ENCODE measurements around the gene RRP7A.
"Not testable (repeated sequence)": the region's sequence is repeated elsewhere in the genome, so short reads cannot be mapped to it uniquely, and the experiment has no call there.

The RRP7A gene

DNA sequence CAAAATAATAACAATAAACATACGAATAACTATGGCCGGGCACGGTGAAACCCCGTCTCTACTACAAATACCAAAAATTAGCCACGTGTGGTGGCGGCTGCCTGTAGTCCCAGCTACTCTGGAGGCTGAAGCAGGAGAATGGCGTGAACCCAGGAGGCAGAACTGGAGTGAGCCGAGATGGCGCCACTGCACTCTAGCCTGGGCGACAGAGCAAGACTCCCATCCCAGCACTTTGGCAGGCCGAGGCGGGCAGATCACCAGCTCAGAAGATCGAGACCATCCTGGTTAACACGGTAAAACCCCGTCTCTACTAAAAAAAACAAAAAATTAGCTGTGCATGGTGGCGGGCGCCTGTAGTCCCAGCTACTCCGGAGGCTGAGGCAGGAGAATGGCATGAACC is 17.0 kb upstream of the RRP7A start:
- FAIRE-seq; DNase-seq (ENCODE audit: extremely low spot score, insufficient read length, low read depth): not testable (repeated sequence)

DNA sequence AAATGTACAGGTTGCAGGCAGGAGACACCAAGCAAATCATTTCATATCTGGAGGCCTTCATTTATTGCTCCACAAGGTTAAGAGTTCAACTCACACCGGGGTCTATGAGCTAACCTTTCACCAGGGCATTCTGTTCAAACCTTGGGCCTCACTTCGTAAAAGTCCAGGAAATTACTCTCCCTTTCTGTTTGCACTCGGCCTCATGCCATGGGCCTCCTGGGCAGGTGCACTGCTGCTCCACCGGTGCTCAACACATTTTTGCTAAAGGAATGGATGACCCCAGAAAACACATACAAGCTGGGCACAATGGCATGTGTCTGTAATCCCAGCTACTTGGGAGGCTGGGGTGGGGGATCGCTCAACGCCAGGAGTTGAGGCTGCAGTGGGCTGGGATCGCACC is 16.6 kb upstream of the RRP7A start:
- FAIRE-seq (no peak), DNase-seq (ENCODE audit: extremely low spot score, insufficient read length, low read depth) (no peak)

DNA sequence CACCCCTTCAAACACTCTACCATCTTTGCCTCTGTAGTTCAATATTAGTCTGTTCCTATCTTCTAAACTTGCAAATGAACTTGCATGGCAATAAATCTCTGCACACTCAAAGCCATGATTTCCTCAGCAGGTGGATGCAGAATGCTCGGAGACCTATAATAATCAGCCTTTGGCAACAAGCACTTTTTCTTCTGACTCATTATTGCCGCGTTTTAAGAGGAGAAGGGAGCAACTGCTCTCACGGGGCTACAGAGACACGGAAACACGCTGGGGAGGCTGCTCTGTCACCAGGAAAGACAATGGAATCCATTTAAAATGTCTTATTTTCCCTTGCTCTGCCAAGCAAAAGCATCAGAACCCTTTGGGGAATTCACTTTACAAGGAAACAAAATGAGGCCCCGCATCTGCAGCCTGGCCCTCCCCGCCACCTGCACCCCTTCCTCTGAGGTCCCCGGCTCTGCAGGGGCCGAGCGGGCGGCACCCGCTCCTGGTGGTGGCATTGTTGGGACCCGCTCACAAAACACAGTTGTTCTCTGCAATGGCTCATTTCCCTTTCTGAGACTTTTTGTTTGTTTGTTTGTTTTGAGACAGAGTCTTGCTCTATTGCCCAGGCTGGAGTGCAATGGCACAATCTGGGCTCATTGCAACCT is 15.6 kb upstream of the RRP7A start:
- not testable (repeated sequence) for FAIRE-seq; DNase-seq (ENCODE audit: extremely low spot score, insufficient read length, low read depth)

- FAIRE-seq = no peak
- no peak for DNase-seq (ENCODE audit: extremely low spot score, insufficient read length, low read depth)
Measured at GRCh38 chr22:42533638-42533977, 14.0 kb upstream of the RRP7A start.

DNA sequence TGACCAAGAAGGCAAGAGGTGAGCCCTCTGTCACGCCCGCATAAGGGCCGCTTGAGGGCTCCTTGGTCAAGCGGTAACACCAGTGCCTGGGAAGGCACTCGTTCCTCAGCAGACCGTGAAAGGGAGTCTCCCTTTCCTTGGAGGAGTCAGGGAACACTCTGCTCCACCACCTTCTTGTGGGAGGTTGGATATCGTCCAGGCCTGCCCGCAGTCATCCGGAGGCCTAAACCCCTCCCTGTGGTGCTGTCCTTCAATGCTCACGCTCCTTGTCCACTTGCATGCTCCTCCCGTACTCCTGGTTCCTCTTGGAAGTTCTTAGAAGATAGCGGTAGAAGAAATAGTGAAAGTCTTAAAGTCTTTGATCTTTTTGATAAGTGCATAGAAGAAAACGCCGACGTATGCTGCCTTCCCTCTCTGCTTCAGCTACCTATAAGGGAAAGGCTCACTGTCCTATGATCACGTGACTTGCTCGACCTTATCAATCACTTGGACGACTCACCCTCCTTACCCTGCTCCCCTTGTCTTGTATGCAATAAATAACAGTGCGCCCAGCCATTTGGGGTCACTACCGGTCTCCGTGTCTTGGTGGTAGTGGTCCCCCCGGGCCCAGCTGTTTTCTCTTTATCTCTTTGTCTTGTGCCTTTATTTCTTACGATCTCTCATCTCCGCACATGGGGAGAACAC is 11.9 kb upstream of the RRP7A start:
- not testable (repeated sequence) for FAIRE-seq

GRCh38 chr22:42529435-42529834 is 9.8 kb upstream of the RRP7A start:
- FAIRE-seq = peak; percentile 36

More for the DNA sequence above, 11.9 kb upstream of the RRP7A start:
- DNase-seq (ENCODE audit: extremely low spot score, insufficient read length, low read depth) = not testable (repeated sequence)

DNA sequence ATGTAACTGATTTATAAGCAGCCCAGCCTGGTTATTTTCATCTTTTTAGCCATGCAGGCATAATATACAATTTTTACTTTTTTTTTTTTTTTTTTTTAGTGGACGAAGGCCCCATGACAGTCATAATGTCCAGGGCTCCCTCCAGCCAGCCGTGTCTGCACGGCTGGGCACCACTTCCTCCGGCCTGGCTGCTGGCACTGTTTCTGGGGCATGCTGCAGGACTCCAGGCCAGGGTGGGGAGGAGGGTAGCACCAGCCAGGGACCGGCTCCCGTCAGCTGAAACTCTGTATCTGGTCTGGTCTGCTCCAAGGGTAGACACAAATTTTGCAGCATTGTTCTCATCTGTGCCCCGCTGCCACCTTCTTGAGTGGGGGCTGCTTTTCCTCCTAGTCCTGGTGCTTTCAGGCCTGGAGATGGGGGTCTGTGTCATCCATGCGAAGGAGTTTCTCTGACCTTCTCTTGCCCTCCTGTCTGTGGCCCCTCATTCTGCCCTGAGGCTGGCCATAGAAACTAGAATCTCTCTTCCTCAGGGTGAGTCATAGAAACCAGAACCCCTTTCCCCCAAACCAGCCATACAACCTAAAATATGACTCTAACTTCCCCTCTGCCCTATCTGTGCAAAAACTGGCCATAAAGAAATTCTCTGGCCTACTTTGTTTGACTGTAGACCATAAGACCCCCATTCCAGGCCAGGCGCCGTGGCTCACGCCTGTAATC is 9.2 kb upstream of the RRP7A start:
- peak; percentile 77 for FAIRE-seq
- no peak for DNase-seq (ENCODE audit: extremely low spot score, insufficient read length, low read depth)

More at GRCh38 chr22:42529435-42529834, 9.8 kb upstream of the RRP7A start:
- DNase-seq (ENCODE audit: extremely low spot score, insufficient read length, low read depth) = not testable (repeated sequence)

GRCh38 chr22:42522546-42522945 is 3.0 kb upstream of the RRP7A start:
- FAIRE-seq (no peak), DNase-seq (ENCODE audit: extremely low spot score, insufficient read length, low read depth) (no peak)

GRCh38 chr22:42521228-42521546 is 1.6 kb upstream of the RRP7A start:
- DNase-seq (ENCODE audit: extremely low spot score, insufficient read length, low read depth) (no peak), FAIRE-seq (no peak)

DNA sequence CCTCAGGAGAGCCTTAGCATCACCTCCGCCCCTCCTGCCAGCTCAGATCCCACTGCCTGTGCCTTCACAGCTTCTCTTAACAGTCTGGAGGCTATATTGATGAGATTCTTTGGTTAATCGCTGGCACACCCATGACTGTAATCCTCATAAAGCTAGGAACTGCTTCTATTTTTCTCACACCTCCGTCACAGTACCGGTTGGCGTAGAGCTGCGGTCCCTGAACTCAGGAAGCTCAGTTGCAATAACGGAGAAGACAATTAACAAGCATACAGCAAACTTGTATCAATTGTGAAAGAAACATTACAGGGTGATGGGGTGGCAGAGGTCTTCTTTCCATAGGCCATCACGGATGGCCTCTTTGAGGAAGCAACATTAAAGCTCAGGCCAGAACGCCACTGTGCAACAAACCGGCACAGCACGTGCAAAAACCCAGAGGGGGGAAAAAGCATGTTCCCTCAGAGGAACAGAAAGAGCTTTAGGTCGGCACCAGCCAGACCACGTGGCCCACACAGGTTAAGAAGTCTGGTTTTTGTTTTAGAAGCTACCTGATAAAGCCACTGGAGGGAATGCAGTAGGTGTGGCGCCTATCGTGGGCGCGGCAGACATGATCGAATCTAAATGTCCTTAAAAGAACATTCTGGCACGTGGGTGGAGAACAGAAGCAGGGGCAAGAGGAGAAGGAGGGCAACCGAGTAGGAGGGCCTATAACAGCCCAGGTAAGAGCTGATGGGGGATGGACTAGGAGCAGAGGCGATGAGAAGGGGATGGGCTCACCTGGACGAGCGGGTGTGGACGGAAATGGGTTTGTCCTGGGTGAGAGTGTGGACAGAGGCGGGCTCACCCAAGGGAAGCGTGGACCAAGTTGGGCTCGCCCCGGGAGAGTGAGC is 715 bp downstream of the RRP7A start:
- peak; percentile 81 for FAIRE-seq
- DNase-seq (ENCODE audit: extremely low spot score, insufficient read length, low read depth) = not testable (repeated sequence)

GRCh38 chr22:42517103-42517502 is 2.5 kb downstream of the RRP7A start:
- DNase-seq (ENCODE audit: extremely low spot score, insufficient read length, low read depth); FAIRE-seq: not testable (repeated sequence)

- no peak for DNase-seq (ENCODE audit: extremely low spot score, insufficient read length, low read depth)
- no peak for FAIRE-seq
Measured at GRCh38 chr22:42515896-42516295, 3.7 kb downstream of the RRP7A start.

DNA sequence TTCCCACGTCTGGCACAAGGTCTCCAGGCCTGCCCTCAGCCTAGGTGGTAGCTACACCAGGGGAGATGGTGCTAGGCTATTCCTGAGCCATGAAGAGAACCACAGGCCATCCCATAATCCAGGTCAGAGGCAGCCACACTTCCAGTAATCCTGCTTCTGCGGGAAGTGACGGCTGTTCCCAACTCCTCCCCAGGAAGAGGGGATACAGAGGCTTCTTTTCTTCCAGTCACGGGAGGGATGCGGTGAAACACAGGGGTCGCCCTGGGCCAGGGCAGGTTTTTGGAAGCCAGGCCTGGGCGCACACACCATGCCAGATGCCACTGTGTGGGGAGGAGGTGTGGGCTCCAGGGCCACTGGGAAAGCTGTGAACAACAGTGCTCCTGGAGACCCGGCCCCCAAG is 4.3 kb downstream of the RRP7A start:
- FAIRE-seq; DNase-seq (ENCODE audit: extremely low spot score, insufficient read length, low read depth): not testable (repeated sequence)

GRCh38 chr22:42514331-42514730 is 5.3 kb downstream of the RRP7A start:
- not testable (repeated sequence) for FAIRE-seq

DNA sequence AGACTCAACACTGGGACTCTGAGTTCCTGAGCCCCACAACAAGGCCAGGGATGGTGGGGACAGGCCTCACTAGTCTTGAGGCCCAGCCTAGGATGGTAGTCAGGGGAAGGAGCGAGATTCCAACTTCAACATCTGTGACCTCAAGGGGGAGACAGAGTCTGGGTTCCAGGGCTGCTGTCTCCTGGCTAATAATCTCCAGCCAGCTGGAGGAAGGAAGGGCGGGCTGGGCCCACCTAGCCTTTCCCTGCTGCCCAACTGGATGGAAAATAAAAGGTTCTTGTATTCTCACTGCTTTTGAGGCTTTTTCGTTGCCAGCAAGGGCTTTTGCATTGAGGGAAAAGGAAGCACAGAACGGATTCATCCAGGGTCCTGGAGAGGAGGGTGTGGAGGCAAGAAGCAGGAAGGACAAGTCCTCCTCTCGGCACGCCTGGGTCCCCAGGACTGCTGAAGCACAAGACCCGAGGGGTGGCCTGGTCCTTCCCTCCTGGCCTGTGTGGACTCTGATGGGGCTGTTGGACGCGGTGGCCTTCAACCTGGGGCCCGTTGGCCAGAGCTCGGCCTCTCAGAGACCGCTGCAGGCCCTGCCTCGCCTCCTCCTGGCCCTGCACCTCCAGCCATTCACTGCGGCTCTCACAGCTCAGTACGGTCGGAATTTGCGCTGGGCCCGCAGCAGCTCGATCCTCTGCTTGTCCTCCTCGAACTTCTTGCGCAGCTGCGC is 7.2 kb downstream of the RRP7A start:
- DNase-seq (ENCODE audit: extremely low spot score, insufficient read length, low read depth) = not testable (repeated sequence)
- peak; percentile 81 for FAIRE-seq

More at GRCh38 chr22:42514331-42514730, 5.3 kb downstream of the RRP7A start:
- not testable (repeated sequence) for DNase-seq (ENCODE audit: extremely low spot score, insufficient read length, low read depth)

DNA sequence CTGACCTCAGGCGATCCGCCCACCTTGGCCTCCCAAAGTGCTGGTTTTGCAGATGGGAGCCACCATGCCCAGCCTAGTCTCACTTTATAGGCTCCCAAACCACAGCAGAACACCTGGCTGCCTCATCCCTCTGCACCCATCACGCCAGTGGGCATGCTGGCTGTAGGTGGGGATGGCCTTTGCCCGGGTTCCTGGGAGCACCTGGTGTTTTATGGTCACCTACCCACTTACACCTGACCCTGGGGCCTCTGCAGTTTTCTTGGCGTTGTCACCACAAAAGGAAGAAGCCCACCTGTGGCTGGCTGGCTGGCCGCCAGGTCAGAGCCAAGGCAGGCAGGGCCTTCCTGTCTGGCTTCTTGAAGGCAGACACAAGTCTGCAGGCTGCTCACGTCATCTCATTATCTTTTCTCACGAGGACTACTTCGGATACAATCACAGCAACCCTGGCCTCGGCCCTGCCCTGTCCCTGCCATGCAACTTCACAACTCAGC is 8.2 kb downstream of the RRP7A start:
- DNase-seq (ENCODE audit: extremely low spot score, insufficient read length, low read depth) (no peak), FAIRE-seq (no peak)

GRCh38 chr22:42509548-42509947 is 10.0 kb downstream of the RRP7A start:
- DNase-seq (ENCODE audit: extremely low spot score, insufficient read length, low read depth) (no peak), FAIRE-seq (no peak)

DNA sequence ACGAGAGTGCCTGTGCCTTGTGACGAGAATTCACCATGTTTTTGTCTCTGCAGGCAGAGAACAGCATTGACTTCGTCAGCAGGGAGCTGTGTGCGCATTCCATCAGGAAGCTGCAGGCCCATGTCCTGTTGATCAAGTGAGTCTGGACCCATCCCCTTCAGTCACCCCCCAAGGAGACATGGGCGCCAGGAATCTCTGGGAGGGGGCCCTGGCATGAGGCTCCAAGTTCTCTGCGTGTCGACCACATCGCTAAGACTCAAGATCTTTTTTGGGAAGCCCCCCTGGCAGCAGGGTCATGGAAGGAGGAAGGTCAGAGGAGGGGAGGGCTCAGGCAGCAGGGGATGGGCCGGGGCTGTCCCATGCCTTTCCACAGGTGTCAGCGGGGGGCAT is 10.6 kb downstream of the RRP7A start:
- FAIRE-seq; DNase-seq (ENCODE audit: extremely low spot score, insufficient read length, low read depth): not testable (repeated sequence)

DNA sequence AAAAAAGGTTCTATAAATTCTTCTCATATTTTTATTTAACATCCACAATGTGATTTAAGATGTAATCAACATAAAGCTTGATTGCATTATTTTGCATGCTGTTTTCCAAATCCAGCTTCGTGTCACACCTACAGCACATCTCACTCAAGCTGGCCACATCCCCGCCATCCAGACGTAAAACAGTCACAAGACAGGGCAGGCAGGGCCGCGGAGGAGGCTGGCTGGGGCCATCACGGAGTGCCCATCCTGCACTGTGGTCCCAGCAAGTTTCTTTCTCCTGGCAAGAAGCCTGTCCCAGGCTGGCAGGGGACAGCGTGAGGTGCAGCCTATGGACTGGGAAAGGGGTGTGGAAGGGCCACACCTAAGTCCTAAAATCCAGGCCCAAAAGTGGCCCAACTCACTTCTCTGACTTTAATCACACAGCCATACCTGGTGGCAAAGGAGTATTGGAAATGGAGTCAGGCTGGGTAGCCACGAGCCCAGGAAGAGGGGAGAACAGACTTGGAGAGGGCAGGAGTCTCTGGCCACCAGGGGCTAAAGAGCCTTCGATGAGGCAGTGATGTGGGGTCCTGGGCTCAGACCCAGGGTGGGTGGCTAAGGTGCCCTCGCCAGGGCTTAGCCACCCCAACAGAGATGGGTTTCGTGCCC is 11.1 kb downstream of the RRP7A start:
- not testable (repeated sequence) for DNase-seq (ENCODE audit: extremely low spot score, insufficient read length, low read depth); FAIRE-seq

All from GM18507 (cell line).